HG03432 (cell line): ENCODE results near the gene ABHD17C.
"Not testable (repeated sequence)": the region's sequence is repeated elsewhere in the genome, so short reads cannot be mapped to it uniquely, and the experiment has no call there.

Experiments
- ATAC-seq: cut with Tn5 transposase; IDR thresholded peaks from one replicate; pipeline ENCODE4 v1.9.1; 2021; ENCODE audit warnings: mild to moderate bottlenecking, moderate library complexity; ENCODE audit not compliant: unreplicated experiment

The ABHD17C gene

GRCh38 chr15:80761754-80762153 lies 66.6 kb downstream of the ABHD17C start:
- no peak for ATAC-seq

GRCh38 chr15:80763235-80763634 lies 68.1 kb downstream of the ABHD17C start:
- not testable (repeated sequence) for ATAC-seq

GRCh38 chr15:80764535-80764934 lies 69.4 kb downstream of the ABHD17C start:
- ATAC-seq = no peak

DNA sequence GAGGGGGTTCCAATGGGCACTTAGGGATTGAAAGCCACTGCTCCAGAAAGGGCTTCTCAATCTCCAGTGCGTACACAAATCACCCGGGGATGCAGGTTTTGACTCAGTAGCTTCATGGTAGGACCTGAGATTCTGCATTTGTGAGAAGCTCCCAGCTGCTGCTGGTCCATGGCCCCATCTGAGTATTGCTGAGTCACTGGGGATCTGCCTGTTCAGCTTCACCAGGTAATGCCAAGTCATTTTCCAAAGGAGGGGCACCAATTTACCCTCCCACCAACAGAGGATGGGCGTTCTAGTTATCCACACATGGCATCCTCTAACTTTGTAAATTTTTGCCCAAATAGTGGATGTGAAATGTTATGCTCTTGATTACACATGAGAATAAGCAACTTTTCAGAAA lies 71.2 kb downstream of the ABHD17C start:
- no peak for ATAC-seq

DNA sequence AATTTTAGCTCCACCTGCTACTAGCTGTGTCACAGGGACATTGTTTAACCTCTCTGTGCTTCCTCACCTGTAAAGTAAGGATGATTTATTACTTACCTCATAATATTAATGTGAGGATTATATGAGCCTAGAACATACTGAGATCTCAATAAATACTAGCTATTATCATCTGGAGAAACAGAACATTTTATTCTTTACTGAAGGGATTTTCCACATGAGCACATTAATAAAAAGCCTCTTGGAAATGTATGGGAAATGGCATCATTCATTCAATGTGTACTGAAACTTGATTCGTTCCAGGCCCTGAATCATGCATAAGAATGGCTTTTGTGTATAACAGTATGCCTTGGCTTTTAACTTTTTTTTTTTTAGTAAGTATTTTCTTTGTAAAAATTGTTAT lies 73.0 kb downstream of the ABHD17C start:
- ATAC-seq = no peak

DNA sequence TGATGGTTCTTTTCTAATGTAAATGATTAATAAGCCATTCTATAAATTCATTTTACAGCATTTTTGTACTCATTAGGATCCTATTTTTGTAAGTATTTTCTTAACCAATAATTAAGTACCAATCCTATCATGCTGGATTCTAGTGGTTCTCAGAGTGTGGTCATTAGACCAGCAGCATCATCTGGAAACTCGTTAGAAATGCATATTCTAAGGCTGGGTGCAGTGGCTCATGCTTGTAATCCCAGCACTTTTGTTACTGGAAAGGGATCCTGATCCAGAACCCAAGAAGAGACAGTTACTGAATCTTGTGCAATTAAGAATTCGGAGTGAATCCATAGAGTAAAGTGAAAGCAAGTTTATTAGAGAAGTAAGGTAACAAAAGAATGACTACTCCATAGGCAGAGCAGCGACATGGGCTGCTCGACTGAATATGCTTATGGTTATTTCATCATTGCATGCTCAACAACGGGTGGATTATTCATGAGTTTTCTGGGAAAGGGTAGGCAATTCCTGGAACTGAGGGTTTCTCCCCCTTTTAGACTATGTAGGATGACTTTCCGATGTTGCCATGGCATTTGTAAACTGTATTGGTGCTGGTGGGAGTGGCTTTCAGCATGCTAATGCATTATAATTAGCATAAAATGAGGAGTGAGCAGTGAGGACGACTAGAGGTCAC lies 74.2 kb downstream of the ABHD17C start:
- ATAC-seq = no peak

GRCh38 chr15:80769829-80770705 lies 75.0 kb downstream of the ABHD17C start:
- no peak for ATAC-seq

- no peak for ATAC-seq
Observed at GRCh38 chr15:80773122-80773551, 78.0 kb downstream of the ABHD17C start.

GRCh38 chr15:80773792-80774352 lies 78.8 kb downstream of the ABHD17C start:
- no peak for ATAC-seq

DNA sequence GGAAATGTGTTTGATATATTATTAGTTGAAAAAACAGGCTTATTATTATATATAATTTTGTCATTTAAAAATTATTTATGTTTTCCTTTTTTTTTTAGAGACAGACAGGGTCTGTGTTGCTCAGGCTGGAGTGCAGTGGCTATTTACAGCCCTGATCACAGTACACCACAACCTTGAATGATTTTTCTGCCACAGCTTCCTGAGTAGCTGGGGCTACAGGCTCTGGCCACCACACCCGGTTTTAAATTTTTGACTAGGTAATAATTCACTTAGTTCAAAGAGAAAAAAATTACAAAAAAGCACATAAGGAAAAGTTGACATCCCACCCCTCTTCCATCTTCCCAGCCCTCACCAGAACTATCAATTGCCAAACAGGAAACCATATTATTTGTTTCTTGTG lies 79.4 kb downstream of the ABHD17C start:
- ATAC-seq = no peak

DNA sequence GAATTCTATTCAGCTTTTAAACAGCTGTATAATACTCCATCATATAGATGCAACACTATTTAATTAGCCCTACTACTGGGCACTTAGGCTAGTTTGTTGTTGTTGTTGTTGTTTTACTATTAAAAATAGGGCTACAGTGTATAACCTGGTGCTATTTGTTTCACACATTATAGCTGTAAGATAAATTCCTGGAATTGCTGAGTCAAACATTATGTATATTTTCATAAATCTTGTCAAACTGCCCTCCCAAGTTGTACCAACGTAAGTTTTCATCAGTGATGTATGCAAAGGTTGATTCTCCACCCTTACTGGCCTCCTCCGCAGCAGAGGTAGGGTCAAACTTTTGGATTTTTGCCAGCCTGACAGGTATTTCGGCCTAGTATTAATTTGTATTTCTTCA lies 80.2 kb downstream of the ABHD17C start:
- no peak for ATAC-seq

GRCh38 chr15:80776420-80777045 lies 81.4 kb downstream of the ABHD17C start:
- ATAC-seq = no peak

- ATAC-seq = no peak
Observed at GRCh38 chr15:80777137-80777536, 82.0 kb downstream of the ABHD17C start.

DNA sequence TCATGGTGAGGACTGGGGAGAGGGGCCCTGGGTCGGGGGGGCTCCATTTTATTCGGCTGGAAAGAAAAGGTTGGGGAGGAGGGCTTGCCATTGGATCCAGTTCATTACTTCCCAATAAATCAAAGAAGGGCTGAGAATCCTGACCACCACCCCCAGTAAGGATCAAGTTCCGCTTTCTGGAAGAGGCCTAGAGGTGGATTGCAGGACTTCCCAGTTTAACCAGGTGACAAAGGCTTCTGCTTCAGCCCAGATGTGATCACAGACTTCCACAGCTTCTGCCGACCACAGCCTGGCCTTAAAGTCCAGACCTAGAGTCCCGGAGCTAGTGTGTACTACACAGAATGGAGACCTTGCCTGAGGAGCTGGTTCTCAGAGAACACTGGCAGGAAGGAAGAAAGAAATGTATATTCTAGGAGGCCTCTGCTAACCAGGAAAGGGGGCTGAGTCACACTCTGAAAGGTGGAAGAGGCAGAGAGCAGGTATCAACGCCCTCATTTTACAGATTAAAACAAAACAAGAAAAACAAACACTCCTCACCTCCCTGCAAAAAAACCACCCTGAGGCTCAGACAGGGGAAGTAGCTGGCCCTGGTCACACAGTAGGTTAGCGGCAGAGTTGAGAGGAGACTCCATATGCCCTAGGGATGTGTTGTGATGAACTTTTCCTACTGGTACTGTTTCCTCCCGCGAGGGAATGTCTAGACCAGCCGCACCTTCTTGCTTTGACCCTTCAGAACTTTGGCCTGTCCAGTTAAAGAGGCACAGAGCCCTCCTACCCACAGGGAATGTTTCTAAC lies 82.9 kb downstream of the ABHD17C start:
- no peak for ATAC-seq

GRCh38 chr15:80778621-80778963 lies 83.5 kb downstream of the ABHD17C start:
- no peak for ATAC-seq

GRCh38 chr15:80778964-80779657 lies 84.0 kb downstream of the ABHD17C start, which contains the start of gene CEMIP:
CEMIP (plus strand) TSS chr15:80779370; CDS start chr15:80873880, 94,510 bp downstream.
- ATAC-seq = peak; percentile 64

DNA sequence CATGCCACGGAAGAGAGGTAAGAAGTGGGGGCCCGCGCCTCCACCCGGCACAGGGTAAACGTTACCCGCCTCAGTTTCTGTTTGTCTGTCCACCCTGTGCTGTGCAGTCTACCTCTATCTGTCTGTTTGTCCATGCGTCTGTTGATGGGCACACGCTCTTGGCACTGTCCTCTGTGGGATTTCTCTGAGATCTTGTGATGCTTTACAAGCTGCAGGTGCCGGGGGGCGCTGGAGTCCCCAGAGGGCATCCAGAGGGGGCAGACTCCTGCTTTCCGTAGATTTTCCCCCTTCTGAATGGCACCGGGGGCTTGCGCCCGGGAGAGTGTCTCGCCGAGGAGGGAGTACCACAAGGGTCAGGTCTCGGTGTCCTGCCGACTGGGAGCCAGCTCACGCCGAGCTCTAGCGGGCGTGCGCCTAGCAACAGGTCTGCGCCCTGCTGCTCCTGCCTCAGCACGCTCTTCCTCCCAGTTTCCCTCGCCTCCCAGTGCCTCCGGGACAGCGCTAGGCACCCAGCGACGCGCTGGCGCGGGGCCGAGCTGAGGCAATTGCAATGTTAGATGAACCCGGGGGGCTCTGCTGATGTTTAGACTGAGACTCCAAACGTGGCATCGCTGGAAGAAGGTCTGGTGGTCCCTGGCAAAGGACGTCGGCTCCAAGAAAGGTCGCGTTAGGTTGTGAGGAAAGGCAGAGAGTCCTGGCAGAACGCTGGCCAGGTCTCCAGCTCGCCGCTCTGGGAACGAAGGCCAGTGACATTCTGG lies 84.7 kb downstream of the ABHD17C start:
- ATAC-seq = no peak

- ATAC-seq = no peak
Observed at GRCh38 chr15:80780416-80781221, 85.5 kb downstream of the ABHD17C start.
